ENCODE results near the gene PTPRH. TPM values are rescaled to one million over a fixed set of nuclear protein-coding genes. Genes with fewer than 3 reads are reported as not detected.

PTPRH gene
- polyA plus RNA-seq, 1 donor from 2014 or later = 0.54 TPM

DNA sequence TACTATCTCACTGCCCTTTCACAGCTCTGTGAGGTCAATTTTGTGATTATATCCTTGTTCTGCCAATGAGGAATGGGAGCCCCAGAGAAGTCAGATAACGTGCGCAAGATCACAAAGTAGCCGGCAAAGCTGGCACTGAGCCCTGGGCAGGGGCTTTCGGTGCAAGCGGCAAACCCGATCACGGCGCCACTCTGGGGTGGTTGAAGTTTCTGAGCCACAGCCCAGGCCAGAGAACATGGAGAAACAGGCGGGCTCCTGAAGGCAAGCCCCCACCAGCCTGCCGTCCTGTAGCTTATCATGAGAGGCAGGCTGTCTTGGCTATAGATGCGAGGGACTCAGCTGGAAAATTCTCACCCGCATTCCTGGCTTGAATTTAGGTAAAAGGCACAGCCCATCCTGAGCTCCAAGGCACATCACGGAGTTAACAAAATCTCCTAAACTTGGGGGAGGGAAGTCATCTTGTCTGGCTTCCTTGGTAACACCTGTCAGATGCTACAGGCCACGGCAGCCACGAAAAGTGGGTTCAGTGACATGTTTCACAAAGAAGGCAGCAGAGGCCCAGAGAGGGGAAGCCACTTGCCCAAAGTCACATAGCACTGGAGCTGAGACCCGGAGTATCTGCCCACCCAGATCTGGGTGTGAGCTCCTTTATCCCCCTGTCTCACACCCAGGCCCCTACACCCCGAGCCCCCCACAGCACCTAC, 72.8 kb downstream of the PTPRH start:
- H3K4me3 ChIP-seq (ENCODE audit: low read length) = no peak overlapping the region
- TF ChIP-seq, protein P1, sequence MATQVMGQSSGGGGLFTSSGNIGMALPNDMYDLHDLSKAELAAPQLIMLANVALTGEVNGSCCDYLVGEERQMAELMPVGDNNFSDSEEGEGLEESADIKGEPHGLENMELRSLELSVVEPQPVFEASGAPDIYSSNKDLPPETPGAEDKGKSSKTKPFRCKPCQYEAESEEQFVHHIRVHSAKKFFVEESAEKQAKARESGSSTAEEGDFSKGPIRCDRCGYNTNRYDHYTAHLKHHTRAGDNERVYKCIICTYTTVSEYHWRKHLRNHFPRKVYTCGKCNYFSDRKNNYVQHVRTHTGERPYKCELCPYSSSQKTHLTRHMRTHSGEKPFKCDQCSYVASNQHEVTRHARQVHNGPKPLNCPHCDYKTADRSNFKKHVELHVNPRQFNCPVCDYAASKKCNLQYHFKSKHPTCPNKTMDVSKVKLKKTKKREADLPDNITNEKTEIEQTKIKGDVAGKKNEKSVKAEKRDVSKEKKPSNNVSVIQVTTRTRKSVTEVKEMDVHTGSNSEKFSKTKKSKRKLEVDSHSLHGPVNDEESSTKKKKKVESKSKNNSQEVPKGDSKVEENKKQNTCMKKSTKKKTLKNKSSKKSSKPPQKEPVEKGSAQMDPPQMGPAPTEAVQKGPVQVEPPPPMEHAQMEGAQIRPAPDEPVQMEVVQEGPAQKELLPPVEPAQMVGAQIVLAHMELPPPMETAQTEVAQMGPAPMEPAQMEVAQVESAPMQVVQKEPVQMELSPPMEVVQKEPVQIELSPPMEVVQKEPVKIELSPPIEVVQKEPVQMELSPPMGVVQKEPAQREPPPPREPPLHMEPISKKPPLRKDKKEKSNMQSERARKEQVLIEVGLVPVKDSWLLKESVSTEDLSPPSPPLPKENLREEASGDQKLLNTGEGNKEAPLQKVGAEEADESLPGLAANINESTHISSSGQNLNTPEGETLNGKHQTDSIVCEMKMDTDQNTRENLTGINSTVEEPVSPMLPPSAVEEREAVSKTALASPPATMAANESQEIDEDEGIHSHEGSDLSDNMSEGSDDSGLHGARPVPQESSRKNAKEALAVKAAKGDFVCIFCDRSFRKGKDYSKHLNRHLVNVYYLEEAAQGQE (IDR thresholded peaks at IDR 0.05; ENCODE audit: borderline replicate concordance) = no peak
- TF ChIP-seq RAD21 (conservative IDR thresholded peaks at IDR 0.05) = no peak
- no peak for TF ChIP-seq MXI1 (conservative IDR thresholded peaks at IDR 0.05; ENCODE audit: poor library complexity, severe bottlenecking)
- TF ChIP-seq, protein P2, sequence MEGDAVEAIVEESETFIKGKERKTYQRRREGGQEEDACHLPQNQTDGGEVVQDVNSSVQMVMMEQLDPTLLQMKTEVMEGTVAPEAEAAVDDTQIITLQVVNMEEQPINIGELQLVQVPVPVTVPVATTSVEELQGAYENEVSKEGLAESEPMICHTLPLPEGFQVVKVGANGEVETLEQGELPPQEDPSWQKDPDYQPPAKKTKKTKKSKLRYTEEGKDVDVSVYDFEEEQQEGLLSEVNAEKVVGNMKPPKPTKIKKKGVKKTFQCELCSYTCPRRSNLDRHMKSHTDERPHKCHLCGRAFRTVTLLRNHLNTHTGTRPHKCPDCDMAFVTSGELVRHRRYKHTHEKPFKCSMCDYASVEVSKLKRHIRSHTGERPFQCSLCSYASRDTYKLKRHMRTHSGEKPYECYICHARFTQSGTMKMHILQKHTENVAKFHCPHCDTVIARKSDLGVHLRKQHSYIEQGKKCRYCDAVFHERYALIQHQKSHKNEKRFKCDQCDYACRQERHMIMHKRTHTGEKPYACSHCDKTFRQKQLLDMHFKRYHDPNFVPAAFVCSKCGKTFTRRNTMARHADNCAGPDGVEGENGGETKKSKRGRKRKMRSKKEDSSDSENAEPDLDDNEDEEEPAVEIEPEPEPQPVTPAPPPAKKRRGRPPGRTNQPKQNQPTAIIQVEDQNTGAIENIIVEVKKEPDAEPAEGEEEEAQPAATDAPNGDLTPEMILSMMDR (IDR thresholded peaks at IDR 0.05; ENCODE audit: poor library complexity, severe bottlenecking) = no peak
- TF ChIP-seq TAF1 (IDR thresholded peaks at IDR 0.05; ENCODE audit: low read depth) = no peak
- no peak for TF ChIP-seq POLR2AphosphoS5 (IDR thresholded peaks at IDR 0.05)
- TF ChIP-seq SMC3 (conservative IDR thresholded peaks at IDR 0.05; ENCODE audit: poor library complexity) = no peak
- no peak for TF ChIP-seq EZH2 (IDR thresholded peaks at IDR 0.05; ENCODE audit: borderline replicate concordance, insufficient read depth, low read length, poor library complexity, severe bottlenecking)
- no peak for TF ChIP-seq EP300 (conservative IDR thresholded peaks at IDR 0.05; ENCODE audit: poor library complexity, severe bottlenecking)

DNA sequence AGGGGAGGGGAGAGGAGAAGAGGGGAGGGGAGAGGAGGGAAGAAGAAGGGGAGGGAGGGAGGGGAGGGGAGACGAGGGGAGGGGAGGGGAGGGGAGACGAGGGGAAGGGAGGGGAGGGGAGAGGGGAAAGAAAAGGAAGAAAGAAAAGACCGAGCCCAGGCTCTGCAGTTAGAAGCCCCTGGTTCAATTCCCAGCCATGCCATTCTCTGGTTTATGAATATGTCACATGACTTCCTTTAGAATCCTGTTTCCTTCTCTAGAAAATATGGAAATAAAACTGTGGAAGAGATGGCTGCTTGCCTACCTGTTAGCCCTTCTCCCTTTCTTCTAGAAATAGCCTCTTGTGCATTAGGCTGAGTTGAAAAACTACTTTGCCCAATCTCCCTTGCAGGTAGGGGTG, 74.6 kb downstream of the PTPRH start:
- Histone ChIP-seq H3K36me3 (ENCODE audit: insufficient read depth, low read length) (no peaks in the 10 kb centered on the region), H3K9me3 (ENCODE audit: low read length) (no peaks in the 10 kb centered on the region), H3K9me2 (ENCODE audit: insufficient read depth, low read length) (no peaks in the 10 kb centered on the region), H3K4me2 (ENCODE audit: low read length) (no peak overlapping the region), H3K4me3 (ENCODE audit: low read length) (no peak overlapping the region), H2AFZ (ENCODE audit: low read depth, low read length) (no peak overlapping the region), H3K9ac (ENCODE audit: low read length) (no peak overlapping the region), H4K20me1 (ENCODE audit: insufficient read depth) (no peaks in the 10 kb centered on the region), H3K27ac (ENCODE audit: low read length) (no peak overlapping the region), H3K27me3 (ENCODE audit: insufficient read depth, low read depth, low read length) (no peaks in the 10 kb centered on the region), H3F3A (ENCODE audit: insufficient read depth, low read length, poor library complexity, severe bottlenecking) (no peaks in the 10 kb centered on the region), H3K79me2 (replicated peaks; ENCODE audit: insufficient read depth, low read length) (no peaks in the 10 kb centered on the region)
- TF ChIP-seq RAD21 (conservative IDR thresholded peaks at IDR 0.05) (no peak), TAF1 (IDR thresholded peaks at IDR 0.05; ENCODE audit: low read depth) (no peak), EP300 (conservative IDR thresholded peaks at IDR 0.05; ENCODE audit: poor library complexity, severe bottlenecking) (no peak), MXI1 (conservative IDR thresholded peaks at IDR 0.05; ENCODE audit: poor library complexity, severe bottlenecking) (no peak), SMC3 (conservative IDR thresholded peaks at IDR 0.05; ENCODE audit: poor library complexity) (no peak), EZH2 (IDR thresholded peaks at IDR 0.05; ENCODE audit: borderline replicate concordance, insufficient read depth, low read length, poor library complexity, severe bottlenecking) (no peak), POLR2AphosphoS5 (IDR thresholded peaks at IDR 0.05) (no peak)
- TF ChIP-seq, protein P2 (IDR thresholded peaks at IDR 0.05; ENCODE audit: poor library complexity, severe bottlenecking) = no peak
- TF ChIP-seq, protein P1 (IDR thresholded peaks at IDR 0.05; ENCODE audit: borderline replicate concordance) = no peak

More for the DNA sequence above, 72.8 kb downstream of the PTPRH start:
- H3K27me3 ChIP-seq (ENCODE audit: insufficient read depth, low read depth, low read length) = no peaks in the 10 kb centered on the region
- H3K27ac ChIP-seq (ENCODE audit: low read length) = no peak overlapping the region
- no peaks in the 10 kb centered on the region for H3F3A ChIP-seq (ENCODE audit: insufficient read depth, low read length, poor library complexity, severe bottlenecking)
- no peak overlapping the region for H3K4me2 ChIP-seq (ENCODE audit: low read length)
- H2AFZ ChIP-seq (ENCODE audit: low read depth, low read length) = no peak overlapping the region
- no peaks in the 10 kb centered on the region for H3K79me2 ChIP-seq (replicated peaks; ENCODE audit: insufficient read depth, low read length)
- H4K20me1 ChIP-seq (ENCODE audit: insufficient read depth) = no peaks in the 10 kb centered on the region
- H3K9me2 ChIP-seq (ENCODE audit: insufficient read depth, low read length) = no peaks in the 10 kb centered on the region
- no peak overlapping the region for H3K9ac ChIP-seq (ENCODE audit: low read length)
- H3K9me3 ChIP-seq (ENCODE audit: low read length) = no peaks in the 10 kb centered on the region
- H3K36me3 ChIP-seq (ENCODE audit: insufficient read depth, low read length) = no peaks in the 10 kb centered on the region

Data from neural cell (in vitro differentiated cells).